SK-N-SH (cell line): Measurements from ENCODE around the gene P2RY14. TPM values are rescaled to one million over a fixed set of nuclear protein-coding genes. Genes with fewer than 3 reads are reported as not detected.

ENCODE experiments used
- CTCF ChIA-PET: fragments of 300-600, 350-600 bp; formaldehyde crosslinking; extraction: SDS; loops from one replicate; lab custom pipeline; 2021; lab: Yijun Ruan, JAX
- POLR2A ChIA-PET: fragments of 350-600 bp; sonication (Branson Sonifier 250); formaldehyde crosslinking; extraction: SDS; loops from one replicate; lab custom pipeline; 2020; ENCODE audit warnings: antibody characterized with exemption, inconsistent platforms; lab: Yijun Ruan, JAX
- DNase-seq: peaks from one replicate; pipeline ENCODE4 v3.0.0; 2012
- H2AFZ ChIP-seq: fragments of 200-600 bp; sonication (generic); 2 replicates; pipeline ENCODE4 v1.8.1; 2016; ENCODE audit warnings: antibody characterized with exemption, mild to moderate bottlenecking, low read depth
- H3F3A ChIP-seq: fragments of 200-600 bp; sonication (generic); replicated peaks from 2 replicates; pipeline ENCODE3; 2016; ENCODE audit warnings: antibody characterized with exemption, mild to moderate bottlenecking; ENCODE audit not compliant: insufficient read depth
- H3K27ac ChIP-seq, 2 experiments: fragments of 200-500 bp in 1 of 2; fragments of 200-600 bp in 1 of 2; sonication (Bioruptor generic) in 1 of 2; sonication (generic), shearing (Covaris generic) in 1 of 2; 2 replicates each; pipeline versions ENCODE4 v1.5.1 to v1.6.1; 2014 to 2016; ENCODE audit warnings: low read depth in 2 of 2, inconsistent platforms in 1 of 2, low read length in 1 of 2, mild to moderate bottlenecking in 1 of 2, mixed read lengths in 1 of 2
- H3K27me3 ChIP-seq: fragments of 200-600 bp; sonication (generic), shearing (Covaris generic); 2 replicates; pipeline ENCODE4 v1.6.1; 2016; ENCODE audit warnings: mixed run types; ENCODE audit not compliant: insufficient read depth
- H3K36me3 ChIP-seq, 2 experiments: fragments of 200-500 bp in 1 of 2; fragments of 200-600 bp in 1 of 2; sonication (Bioruptor generic) in 1 of 2; sonication (generic) in 1 of 2; replicated peaks in 1 of 2; 2 replicates each; pipeline versions ENCODE3 to v1.5.1; 2014 to 2016; ENCODE audit warnings: low read length in 1 of 2, mild to moderate bottlenecking in 1 of 2; ENCODE audit not compliant: insufficient read depth in 2 of 2, control insufficient read depth in 1 of 2
- H3K4me1 ChIP-seq, 2 experiments: fragments of 200-500 bp in 1 of 2; fragments of 200-600 bp in 1 of 2; sonication (Bioruptor generic) in 1 of 2; sonication (generic), shearing (Covaris generic) in 1 of 2; 2 replicates each; pipeline versions ENCODE4 v1.5.1 to v1.6.1; 2014 to 2016; ENCODE audit warnings: low read depth in 1 of 2, low read length in 1 of 2, mixed run types in 1 of 2; ENCODE audit not compliant: insufficient read depth in 2 of 2, control insufficient read depth in 1 of 2
- H3K4me2 ChIP-seq: fragments of 200-600 bp; sonication (generic), shearing (Covaris generic); 2 replicates; pipeline ENCODE4 v1.6.1; 2017; ENCODE audit warnings: mixed run types
- H3K4me3 ChIP-seq, 2 experiments: fragments of 200-500 bp in 1 of 2; fragments of 200-600 bp in 1 of 2; sonication (Bioruptor generic) in 1 of 2; sonication (generic), shearing (Covaris generic) in 1 of 2; 2 replicates each; pipeline versions ENCODE4 v1.5.1 to v1.8.1; 2014 to 2016; ENCODE audit warnings: low read depth in 2 of 2, inconsistent platforms in 1 of 2, low read length in 1 of 2, mild to moderate bottlenecking in 1 of 2, mixed read lengths in 1 of 2, moderate library complexity in 1 of 2
- H3K79me2 ChIP-seq: fragments of 200-600 bp; sonication (generic); 2 replicates; pipeline ENCODE4 v1.8.1; 2017; ENCODE audit warnings: mild to moderate bottlenecking; ENCODE audit not compliant: insufficient read depth
- H3K9ac ChIP-seq: fragments of 200-600 bp; sonication (generic); 2 replicates; pipeline ENCODE4 v1.6.1; 2017; ENCODE audit warnings: mixed run types
- H3K9me2 ChIP-seq: fragments of 200-600 bp; sonication (generic); 2 replicates; pipeline ENCODE4 v1.6.1; 2017; ENCODE audit warnings: mixed run types
- H3K9me3 ChIP-seq: fragments of 200-600 bp; sonication (generic); 2 replicates; pipeline ENCODE4 v1.6.1; 2017; ENCODE audit warnings: mixed run types, mild to moderate bottlenecking, moderate library complexity
- H4K20me1 ChIP-seq: fragments of 200-600 bp; sonication (generic); 2 replicates; pipeline ENCODE4 v1.6.1; 2017; ENCODE audit warnings: mild to moderate bottlenecking, mixed run types; ENCODE audit not compliant: insufficient read depth
- CHD2 ChIP-seq: fragments of 150-350 bp; IDR thresholded peaks from 2 replicates; pipeline ENCODE4 v1.6.1; 2018; ENCODE audit warnings: low read length; ENCODE audit not compliant: partially characterized antibody
- ELF1 ChIP-seq: IDR thresholded peaks from 2 replicates; pipeline ENCODE4 v1.4.0; 2012
- EP300 ChIP-seq, 2 experiments: IDR thresholded peaks; 2 replicates each; pipeline versions ENCODE4 v1.4.0 to v1.6.1; 2012; ENCODE audit warnings: borderline replicate concordance in 1 of 2, low read depth in 1 of 2, low read length in 1 of 2
- FOXM1 ChIP-seq: IDR thresholded peaks from 2 replicates; pipeline ENCODE4 v1.4.0; 2012; ENCODE audit warnings: low read depth, mild to moderate bottlenecking
- GATA2 ChIP-seq: sonication (generic); formaldehyde crosslinking; IDR thresholded peaks from 2 replicates; pipeline ENCODE4 v1.5.0; 2020; ENCODE audit warnings: mild to moderate bottlenecking, missing genetic modification reagents
- JUND ChIP-seq: IDR thresholded peaks from 2 replicates; pipeline ENCODE4 v1.4.0; 2012
- MAX ChIP-seq: IDR thresholded peaks from 2 replicates; pipeline ENCODE4 v1.4.0; 2012; ENCODE audit warnings: low read depth
- MXI1 ChIP-seq: IDR thresholded peaks from 2 replicates; pipeline ENCODE4 v1.6.1; 2012; ENCODE audit warnings: mild to moderate bottlenecking, low read depth, low read length, improper control_type of control experiment
- NFIC ChIP-seq: IDR thresholded peaks from 2 replicates; pipeline ENCODE4 v1.4.0; 2012; ENCODE audit warnings: borderline replicate concordance
- NRF1 ChIP-seq: IDR thresholded peaks from 2 replicates; pipeline ENCODE4 v1.6.1; 2012; ENCODE audit warnings: low read depth, mild to moderate bottlenecking, low read length
- RCOR1 ChIP-seq: fragments of 150-350 bp; IDR thresholded peaks from 2 replicates; pipeline ENCODE4 v1.6.1; 2017; ENCODE audit warnings: antibody characterized with exemption, low read length
- RXRA ChIP-seq: IDR thresholded peaks from 2 replicates; pipeline ENCODE4 v1.4.0; 2012; ENCODE audit warnings: low read depth, mild to moderate bottlenecking, borderline replicate concordance
- SIN3A ChIP-seq: IDR thresholded peaks from 2 replicates; pipeline ENCODE4 v1.6.1; 2012; ENCODE audit warnings: low read depth, mild to moderate bottlenecking, low read length, moderate library complexity, borderline replicate concordance
- SMC3 ChIP-seq: IDR thresholded peaks from 2 replicates; pipeline ENCODE4 v1.6.1; 2012; ENCODE audit warnings: low read depth, low read length, improper control_type of control experiment
- TCF12 ChIP-seq: IDR thresholded peaks from 2 replicates; pipeline ENCODE4 v1.4.0; 2012
- USF1 ChIP-seq: IDR thresholded peaks from 2 replicates; pipeline ENCODE4 v1.4.0; 2012; ENCODE audit warnings: low read depth, borderline replicate concordance
- YY1 ChIP-seq: IDR thresholded peaks from 2 replicates; pipeline ENCODE4 v1.4.0; 2012; ENCODE audit warnings: low read depth, mild to moderate bottlenecking
- WGBS: methylation state at CpG from one replicate; pipeline ENCODE4 v1.1.6; 2017; ENCODE audit warnings: low lambda C conversion rate; 5-methylcytosine and 5-hydroxymethylcytosine counted together
- polyA plus RNA-seq, 3 experiments: library from polyadenylated mRNA; depleted of rRNA; stranded (reverse); fragments of >200 nt; gene quantifications; 2 replicates each; pipeline ENCODE4 v1.2.3, GENCODE V29; 2012

Gene P2RY14
- polyA plus RNA-seq, 1 of the 3 experiments (the other 2 are of a cell fraction) = not detected

- no peaks in the 10 kb centered on the region for H3K79me2 ChIP-seq
- WGBS = 58% methylated on average over 2 of the region's 2 CpGs
- H3K9me3 ChIP-seq = no peaks in the 10 kb centered on the region; the same call in 1 of the 2 replicates
- no peaks in the 10 kb centered on the region for H3K9me2 ChIP-seq
- POLR2A ChIA-PET = no interaction called here
- H3K4me2 ChIP-seq = no peak overlapping the region
- no peaks in the 10 kb centered on the region for H3F3A ChIP-seq
- H3K36me3 ChIP-seq = no peaks in the 10 kb centered on the region
- H3K27ac ChIP-seq = no peak overlapping the region; a peak in 1 of 4 replicates
- CTCF ChIA-PET = no interaction called here
- H3K4me1 ChIP-seq = peaks cover 0 to 19% of the 10 kb centered on the region in 2 experiments; a peak in 2 of 4 replicates
- TF ChIP-seq SIN3A = no peak
- no peak for TF ChIP-seq RXRA
- no peak for TF ChIP-seq FOXM1
- H4K20me1 ChIP-seq = no peaks in the 10 kb centered on the region
- no peak overlapping the region for H3K4me3 ChIP-seq
- no peak overlapping the region for H2AFZ ChIP-seq
- no peak for DNase-seq
- no peak overlapping the region for H3K9ac ChIP-seq
- no peaks in the 10 kb centered on the region for H3K27me3 ChIP-seq
Observed at GRCh38 chr3:151315136-151315535, 36.8 kb upstream of the P2RY14 start.

- Histone ChIP-seq H4K20me1 (no peaks in the 10 kb centered on the region), H3K27ac (no peak overlapping the region), H3K9ac (no peak overlapping the region), H3K27me3 (no peaks in the 10 kb centered on the region), H3K4me2 (no peak overlapping the region), H3F3A (no peaks in the 10 kb centered on the region), H3K9me3 (no peaks in the 10 kb centered on the region; the same call in 1 of the 2 replicates), H3K79me2 (no peaks in the 10 kb centered on the region), H3K4me1 (peaks cover 0 to 13% of the 10 kb centered on the region in 2 experiments; a peak in 2 of 4 replicates), H2AFZ (no peak overlapping the region), H3K9me2 (no peaks in the 10 kb centered on the region), H3K36me3 (no peaks in the 10 kb centered on the region), H3K4me3 (no peak overlapping the region)
- no peak for DNase-seq
- no peak for TF ChIP-seq SMC3
- no peak for TF ChIP-seq CHD2
- TF ChIP-seq EP300 (IDR thresholded peaks at IDR 0.05; ENCODE audit: borderline replicate concordance in 1 of 2, low read depth in 1 of 2, low read length in 1 of 2) = no peak
- no peak for TF ChIP-seq YY1
- no peak for TF ChIP-seq NFIC
- no peak for TF ChIP-seq TCF12
- TF ChIP-seq JUND = no peak
- TF ChIP-seq RCOR1 = no peak
- no peak for TF ChIP-seq USF1
- TF ChIP-seq GATA2 (CRISPR knock-in tag) = no peak
- no peak for TF ChIP-seq NRF1
- TF ChIP-seq MAX = no peak
- TF ChIP-seq ELF1 = no peak
- no peak for TF ChIP-seq MXI1
- POLR2A ChIA-PET = no interaction called here
- CTCF ChIA-PET = interaction anchor here (0.7 kb wide), 1 partner anchor 13 kb away, joined by 3 read pairs; no protein-coding TSS in a partner anchor
- WGBS = 70% methylated on average over 5 of the region's 5 CpGs
Observed at GRCh38 chr3:151314593-151314992, 36.3 kb upstream of the P2RY14 start.
